Endothelial cell of umbilical vein (primary cell): ENCODE measurements around the gene MEGF10.
"Not testable (repeated sequence)": the region's sequence is repeated elsewhere in the genome, so short reads cannot be mapped to it uniquely, and the experiment has no call there.

Experiments used
- EZH2 ChIP-seq: IDR thresholded peaks from 2 replicates; pipeline ENCODE4 v1.6.1; 2012; ENCODE audit warnings: borderline replicate concordance, low read depth, mild to moderate bottlenecking, moderate library complexity, low read length, inconsistent platforms; ENCODE audit not compliant: severe bottlenecking
- GATA2 ChIP-seq: IDR thresholded peaks from 2 replicates; pipeline ENCODE4 v1.7.0; 2011; ENCODE audit warnings: low read depth, mild to moderate bottlenecking, moderate library complexity, mixed read lengths, low read length; ENCODE audit not compliant: insufficient read length, insufficient read depth
- TF ChIP-seq, protein P1 (sequence below), 2 donors: IDR thresholded peaks; 1 replicate in 1 of 2; 2 replicates in 1 of 2; pipeline ENCODE4 v1.5.1; 2011; ENCODE audit warnings: low read length in 2 of 2, mild to moderate bottlenecking in 2 of 2, moderate library complexity in 2 of 2, control low read depth in 1 of 2, inconsistent platforms in 1 of 2, low read depth in 1 of 2; ENCODE audit not compliant: insufficient read depth in 1 of 2; ENCODE audit errors: extremely low read depth in 1 of 2

DNA sequence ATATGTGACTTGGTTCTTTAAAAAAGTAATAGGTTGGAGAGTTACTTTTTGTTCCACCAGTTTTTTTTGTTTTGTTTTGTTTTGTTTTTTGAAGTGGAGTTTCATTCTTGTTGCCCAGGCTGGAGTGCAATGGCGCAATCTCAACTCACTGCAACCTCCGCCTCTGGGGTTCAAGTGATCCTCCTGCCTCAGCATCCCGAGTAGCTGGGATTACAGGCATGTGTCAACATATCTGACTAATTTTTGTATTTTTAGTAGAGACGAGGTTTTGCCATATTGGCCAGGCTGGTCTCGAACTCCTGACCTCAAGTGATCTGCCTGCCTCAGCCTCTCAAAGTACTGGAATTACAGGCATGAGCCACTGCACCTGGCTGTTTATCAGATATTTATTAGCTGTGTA, 6.3 kb downstream of the MEGF10 start:
- TF ChIP-seq, protein P1, sequence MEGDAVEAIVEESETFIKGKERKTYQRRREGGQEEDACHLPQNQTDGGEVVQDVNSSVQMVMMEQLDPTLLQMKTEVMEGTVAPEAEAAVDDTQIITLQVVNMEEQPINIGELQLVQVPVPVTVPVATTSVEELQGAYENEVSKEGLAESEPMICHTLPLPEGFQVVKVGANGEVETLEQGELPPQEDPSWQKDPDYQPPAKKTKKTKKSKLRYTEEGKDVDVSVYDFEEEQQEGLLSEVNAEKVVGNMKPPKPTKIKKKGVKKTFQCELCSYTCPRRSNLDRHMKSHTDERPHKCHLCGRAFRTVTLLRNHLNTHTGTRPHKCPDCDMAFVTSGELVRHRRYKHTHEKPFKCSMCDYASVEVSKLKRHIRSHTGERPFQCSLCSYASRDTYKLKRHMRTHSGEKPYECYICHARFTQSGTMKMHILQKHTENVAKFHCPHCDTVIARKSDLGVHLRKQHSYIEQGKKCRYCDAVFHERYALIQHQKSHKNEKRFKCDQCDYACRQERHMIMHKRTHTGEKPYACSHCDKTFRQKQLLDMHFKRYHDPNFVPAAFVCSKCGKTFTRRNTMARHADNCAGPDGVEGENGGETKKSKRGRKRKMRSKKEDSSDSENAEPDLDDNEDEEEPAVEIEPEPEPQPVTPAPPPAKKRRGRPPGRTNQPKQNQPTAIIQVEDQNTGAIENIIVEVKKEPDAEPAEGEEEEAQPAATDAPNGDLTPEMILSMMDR (IDR thresholded peaks at IDR 0.05; ENCODE audit: extremely low read depth in 1 of 2, insufficient read depth in 1 of 2, low read depth in 1 of 2, low read length in 2 of 2): not testable (repeated sequence)
- not testable (repeated sequence) for TF ChIP-seq GATA2, EZH2
